ENCODE data around the gene SBF2. TPM values are rescaled to one million over a fixed set of nuclear protein-coding genes. Genes with fewer than 3 reads are reported as not detected.
A peak's percentile ranks its signal among the peaks of the same experiment; 100 is the strongest.

SBF2 gene
- total and polyA plus RNA-seq, 8 donors, result 25.7 to 62.6 (median 57.0) TPM

DNA sequence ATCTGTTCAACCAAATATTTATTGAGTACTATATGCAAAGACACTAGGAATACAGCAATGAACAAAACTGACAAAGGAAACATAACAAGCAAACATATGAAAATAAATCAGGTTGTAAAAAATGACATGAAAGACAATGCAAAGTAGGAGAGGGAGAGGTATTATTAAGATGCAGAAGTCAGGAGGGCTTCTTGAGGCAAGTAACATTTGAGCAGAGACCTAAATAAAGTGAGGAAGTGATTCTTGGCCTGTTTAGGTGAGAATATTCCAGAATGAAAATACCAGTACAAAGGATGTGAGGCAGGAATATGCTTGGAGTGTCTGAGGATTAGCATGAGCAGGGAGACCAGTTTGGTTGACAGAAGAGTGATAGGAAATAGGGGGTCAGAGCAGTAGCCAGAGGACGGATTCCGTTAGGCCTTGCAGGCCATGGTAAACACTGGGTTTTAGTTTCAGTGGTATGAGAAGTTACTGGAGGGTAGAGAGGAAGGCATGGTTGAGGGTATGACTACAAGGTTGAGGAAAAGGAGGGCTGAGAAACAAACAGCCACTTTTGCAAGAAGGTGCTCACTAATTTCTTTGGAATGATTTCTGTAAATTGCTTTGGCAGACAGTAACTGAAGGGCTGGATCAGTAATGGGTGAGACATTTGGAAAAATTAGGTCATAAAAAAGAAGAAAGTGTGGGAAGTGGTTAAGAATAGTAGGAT, 438.3 kb downstream of the SBF2 start:
- no peak for TF ChIP-seq CTCF (IDR thresholded peaks at IDR 0.05)
- intact Hi-C loops (cut with DNase I), result no loop called here
- no peak for DNase-seq
- peaks cover 6 to 14% of the 10 kb centered on the region in 2 donors for H3K4me1 ChIP-seq
- no peak overlapping the region for H3K27ac ChIP-seq
- H3K4me3 ChIP-seq, result no peak overlapping the region
- no peaks in the 10 kb centered on the region for H3K9me3 ChIP-seq
- no peak for ATAC-seq
- no peaks in the 10 kb centered on the region for H3K27me3 ChIP-seq
- peaks cover 0 to 27% of the 10 kb centered on the region in 2 donors for H3K36me3 ChIP-seq

GRCh38 chr11:9853929-9854552, 440.0 kb downstream of the SBF2 start:
- Histone ChIP-seq H3K4me3 (no peak overlapping the region), H3K36me3 (peaks cover 0 to 33% of the 10 kb centered on the region in 2 donors), H3K27ac (no peak overlapping the region), H3K27me3 (no peaks in the 10 kb centered on the region), H3K9me3 (no peaks in the 10 kb centered on the region), H3K4me1 (peaks cover 6 to 9% of the 10 kb centered on the region in 2 donors)
- DNase-seq, result peak in 2 of 4 donors; percentile 40 to 58
- TF ChIP-seq CTCF (IDR thresholded peaks at IDR 0.05), result no peak
- peak; percentile 41 for ATAC-seq
- intact Hi-C loops (cut with DNase I), result no loop called here

GRCh38 chr11:9852465-9852864, 441.6 kb downstream of the SBF2 start:
- no peak for ATAC-seq

DNA sequence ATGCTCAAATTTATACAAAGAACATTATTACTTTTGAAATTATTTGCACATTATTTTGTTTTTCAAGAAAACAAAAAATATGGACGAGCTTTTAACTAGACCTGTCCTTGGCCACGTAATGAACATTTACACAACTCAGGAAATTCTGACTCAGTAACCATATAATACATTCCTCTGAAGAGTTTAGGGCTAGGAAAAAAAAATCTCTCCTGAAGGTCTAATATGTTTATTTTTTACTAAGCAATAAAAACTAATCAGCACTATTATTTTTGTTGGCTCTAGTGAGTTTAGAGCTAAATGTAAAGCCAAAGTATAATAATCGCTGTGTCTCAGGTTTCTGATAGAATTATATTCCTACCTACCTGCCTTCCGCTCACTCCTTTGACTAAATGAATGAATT, 442.7 kb downstream of the SBF2 start:
- ATAC-seq (no peak), DNase-seq (no peak)
- Histone ChIP-seq H3K4me3 (no peak overlapping the region), H3K27me3 (no peaks in the 10 kb centered on the region), H3K4me1 (no peaks in the 10 kb centered on the region), H3K9me3 (no peaks in the 10 kb centered on the region), H3K36me3 (peaks cover 0 to 40% of the 10 kb centered on the region in 2 donors), H3K27ac (no peak overlapping the region)
- intact Hi-C loops (cut with DNase I), result no loop called here
- no peak for TF ChIP-seq CTCF (IDR thresholded peaks at IDR 0.05)

More at GRCh38 chr11:9852465-9852864, 441.6 kb downstream of the SBF2 start:
- Histone ChIP-seq H3K4me3 (no peak overlapping the region), H3K27me3 (no peaks in the 10 kb centered on the region), H3K27ac (no peak overlapping the region), H3K9me3 (no peaks in the 10 kb centered on the region), H3K36me3 (peaks cover 0 to 33% of the 10 kb centered on the region in 2 donors), H3K4me1 (peaks cover 0 to 4% of the 10 kb centered on the region in 2 donors)
- no peak for TF ChIP-seq CTCF (IDR thresholded peaks at IDR 0.05)
- DNase-seq, result no peak
- intact Hi-C loops (cut with DNase I), result no loop called here

- ATAC-seq (no peak), DNase-seq (no peak)
- no peaks in the 10 kb centered on the region for H3K4me1 ChIP-seq
- TF ChIP-seq CTCF (IDR thresholded peaks at IDR 0.05), result no peak
- peaks cover 0 to 38% of the 10 kb centered on the region in 2 donors for H3K36me3 ChIP-seq
- H3K9me3 ChIP-seq, result no peaks in the 10 kb centered on the region
- intact Hi-C loops (cut with DNase I), result no loop called here
- no peak overlapping the region for H3K4me3 ChIP-seq
- H3K27ac ChIP-seq, result no peak overlapping the region
- no peaks in the 10 kb centered on the region for H3K27me3 ChIP-seq
These were observed 443.7 kb downstream of the SBF2 start for GRCh38 chr11:9850224-9850895.

Data from left lung (tissue), 10 donors.